DMS114 treated with DMSO at 0.1 percent for 48 hours (cell line): ENCODE measurements around the gene NRIP2.

ENCODE experiments used
- DNase-seq: peaks from one replicate; lab custom pipeline; 2025; ENCODE audit not compliant: unreplicated experiment; lab: John Stamatoyannopoulos, UW

NRIP2 gene

DNA sequence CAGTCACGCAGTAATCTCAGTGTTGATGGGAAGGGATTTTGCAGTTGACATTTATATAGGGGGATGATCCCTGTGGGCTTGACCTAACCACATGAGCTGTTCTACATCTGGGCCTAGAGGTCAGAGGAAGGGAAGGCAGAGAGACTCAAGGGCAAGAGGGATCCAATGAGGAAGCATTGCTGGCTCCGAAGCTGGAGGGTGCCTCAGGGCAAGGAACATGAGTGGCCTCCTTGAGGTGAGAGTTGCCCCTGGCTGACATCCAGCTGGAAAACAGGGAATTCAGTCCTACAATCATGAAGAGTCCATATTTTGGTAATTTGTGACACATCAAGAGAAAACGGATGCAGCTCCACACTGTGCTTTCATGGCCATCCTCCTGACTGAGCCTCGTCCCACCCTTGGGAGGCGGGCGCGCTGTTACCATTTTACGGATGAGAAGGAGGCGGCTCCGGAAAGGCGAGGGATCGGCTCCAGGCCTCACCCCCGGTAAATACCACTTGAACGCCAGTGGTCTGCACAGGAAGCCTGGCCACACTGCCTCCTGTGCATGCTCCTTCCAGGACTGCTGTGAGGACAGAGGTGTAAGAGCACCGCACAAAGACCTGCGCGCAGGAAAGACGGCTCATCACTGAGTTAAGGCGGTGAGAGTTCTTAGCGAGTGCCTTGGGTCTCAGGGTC, 58.6 kb downstream of the NRIP2 start:
- DNase-seq: no peak

DNA sequence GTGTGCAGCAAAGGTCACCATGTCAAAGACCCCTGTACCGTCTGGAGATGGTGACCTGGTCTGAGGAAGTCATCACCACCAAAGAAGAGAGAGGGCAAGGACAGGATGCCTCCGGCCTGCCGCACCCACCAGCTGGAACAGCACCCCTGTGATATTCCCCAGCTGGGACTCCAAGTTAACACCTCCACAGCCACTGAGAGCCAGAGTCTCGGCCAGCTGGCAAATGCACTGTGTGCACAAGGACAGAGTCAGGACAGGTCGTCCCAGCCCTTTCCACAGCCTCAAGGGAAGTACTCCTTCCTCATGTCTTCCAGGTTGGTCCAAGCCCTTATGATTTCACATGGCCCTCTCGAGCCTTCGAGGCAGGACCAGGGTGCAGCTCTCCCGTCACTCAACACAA, 59.4 kb downstream of the NRIP2 start:
- no peak for DNase-seq
